Measurements from ENCODE around the gene CLCN6.

GRCh38 chr1:11887666-11888007 lies 81.6 kb downstream of the CLCN6 start:
- TF ChIP-seq FOXM1 (IDR thresholded peaks at IDR 0.05; ENCODE audit: borderline replicate concordance): no peak
- TF ChIP-seq SP1 (IDR thresholded peaks at IDR 0.05): no peak
- TF ChIP-seq FOXA1 (IDR thresholded peaks at IDR 0.05): no peak
- TF ChIP-seq, protein P1, sequence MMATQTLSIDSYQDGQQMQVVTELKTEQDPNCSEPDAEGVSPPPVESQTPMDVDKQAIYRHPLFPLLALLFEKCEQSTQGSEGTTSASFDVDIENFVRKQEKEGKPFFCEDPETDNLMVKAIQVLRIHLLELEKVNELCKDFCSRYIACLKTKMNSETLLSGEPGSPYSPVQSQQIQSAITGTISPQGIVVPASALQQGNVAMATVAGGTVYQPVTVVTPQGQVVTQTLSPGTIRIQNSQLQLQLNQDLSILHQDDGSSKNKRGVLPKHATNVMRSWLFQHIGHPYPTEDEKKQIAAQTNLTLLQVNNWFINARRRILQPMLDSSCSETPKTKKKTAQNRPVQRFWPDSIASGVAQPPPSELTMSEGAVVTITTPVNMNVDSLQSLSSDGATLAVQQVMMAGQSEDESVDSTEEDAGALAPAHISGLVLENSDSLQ (IDR thresholded peaks at IDR 0.05): no peak
- no peak for TF ChIP-seq L3MBTL2 (conservative IDR thresholded peaks at IDR 0.05)
- no peak for TF ChIP-seq BHLHE40 (IDR thresholded peaks at IDR 0.05; ENCODE audit: borderline replicate concordance)
- TF ChIP-seq FOXK2 (IDR thresholded peaks at IDR 0.05): no peak

Data from HEK293T (cell line).